Measurements from ENCODE around the gene PRRT1. TPM values are rescaled to one million over a fixed set of nuclear protein-coding genes. Genes with fewer than 3 reads are reported as not detected.
"Not testable (repeated sequence)": the region's sequence is repeated elsewhere in the genome, so short reads cannot be mapped to it uniquely, and the experiment has no call there.

The PRRT1 gene
- total and polyA plus RNA-seq, 5 donors from 2014 or later: 0.13 to 0.55 (median 0.29) TPM; not detected in 1

GRCh38 chr6:32100251-32100650, 51.5 kb downstream of the PRRT1 start:
- not testable (repeated sequence) for H3K4me1 Mint-ChIP-seq; H3K4me3 ChIP-seq (ENCODE audit: low read depth, low read length); H3K27me3 ChIP-seq (ENCODE audit: control insufficient read depth, insufficient read depth, low read length); H3K4me3 Mint-ChIP-seq; H3K27ac Mint-ChIP-seq; DNase-seq; ATAC-seq (ENCODE audit: low read depth in 2 of 2); H3K4me1 ChIP-seq (ENCODE audit: control insufficient read depth, insufficient read depth, low read length, poor library complexity, severe bottlenecking); H3K27ac ChIP-seq (ENCODE audit: insufficient read depth, low read length, poor library complexity, severe bottlenecking); H3K36me3 ChIP-seq (ENCODE audit: control insufficient read depth, insufficient read depth, low read length); H3K9me3 ChIP-seq (ENCODE audit: control insufficient read depth in 2 of 2, low read length in 2 of 2); H3K9me3 Mint-ChIP-seq; H3K36me3 Mint-ChIP-seq
- H3K27me3 Mint-ChIP-seq: peaks cover 23% of the 10 kb centered on the region

Other genes with a start within 250 kb of the PRRT1 start
- 0.20 TPM for gene ZBTB12, start 249.9 kb downstream of the PRRT1 start, total RNA-seq
- not detected for gene ZBTB12, start 249.9 kb downstream of the PRRT1 start, polyA plus RNA-seq
- 1.3 TPM for gene C2, start 224.2 kb downstream of the PRRT1 start, total RNA-seq
- under 1 TPM in 1 of 4 donors, not detected in 3; 0.47 TPM for gene C2, start 224.2 kb downstream of the PRRT1 start, polyA plus RNA-seq
- gene CFB, start 205.8 kb downstream of the PRRT1 start, total RNA-seq: 0.64 TPM
- 1 to 10 TPM in 3 of 4 donors, under 1 TPM in 1; 0.68 to 1.9 (median 1.6) TPM for gene CFB, start 205.8 kb downstream of the PRRT1 start, polyA plus RNA-seq
- 51.4 TPM for gene NELFE, start 193.0 kb downstream of the PRRT1 start, total RNA-seq
- gene NELFE, start 193.0 kb downstream of the PRRT1 start, polyA plus RNA-seq: 10 to 100 TPM; 52.9 to 62.3 (median 60.5) TPM
- gene SKIC2, start 192.8 kb downstream of the PRRT1 start, total RNA-seq: 101 TPM
- gene SKIC2, start 192.8 kb downstream of the PRRT1 start, polyA plus RNA-seq: 10 to 100 TPM; 16.2 to 20.9 (median 17.5) TPM
- 47.7 TPM for gene DXO, start 179.8 kb downstream of the PRRT1 start, total RNA-seq
- gene DXO, start 179.8 kb downstream of the PRRT1 start, polyA plus RNA-seq: 10 to 100 TPM in 2 of 4 donors, 1 to 10 TPM in 2; 8.4 to 10.5 (median 9.6) TPM
- 4.0 TPM for gene C4A, start 169.9 kb downstream of the PRRT1 start, total RNA-seq
- gene C4A, start 169.9 kb downstream of the PRRT1 start, polyA plus RNA-seq: under 1 TPM in 2 of 4 donors, not detected in 2; 0.28 to 0.30 TPM
- gene C4B, start 137.1 kb downstream of the PRRT1 start, total RNA-seq: 3.6 TPM
- under 1 TPM in 1 of 4 donors, not detected in 3; 0.52 TPM for gene C4B, start 137.1 kb downstream of the PRRT1 start, polyA plus RNA-seq
- gene CYP21A2, start 113.5 kb downstream of the PRRT1 start, total RNA-seq: not detected
- gene CYP21A2, start 113.5 kb downstream of the PRRT1 start, polyA plus RNA-seq: not detected
- 11.2 TPM for gene TNXB, start 42.6 kb downstream of the PRRT1 start, total RNA-seq
- gene TNXB, start 42.6 kb downstream of the PRRT1 start, polyA plus RNA-seq: under 1 TPM in 2 of 4 donors, not detected in 2; 0.15 to 0.46 TPM
- gene ATF6B, start 23.7 kb downstream of the PRRT1 start, total RNA-seq: 117 TPM
- gene ATF6B, start 23.7 kb downstream of the PRRT1 start, polyA plus RNA-seq: 10 to 100 TPM; 20.0 to 27.7 (median 24.2) TPM
- 1.5 TPM for gene FKBPL, start 21.7 kb downstream of the PRRT1 start, total RNA-seq
- 1 to 10 TPM; 1.2 to 1.5 (median 1.4) TPM for gene FKBPL, start 21.7 kb downstream of the PRRT1 start, polyA plus RNA-seq
- gene PPT2, start 2.2 kb upstream of the PRRT1 start, total RNA-seq: 4.8 TPM
- 1 to 10 TPM; 3.1 to 6.2 (median 5.4) TPM for gene PPT2, start 2.2 kb upstream of the PRRT1 start, polyA plus RNA-seq
- 9.9 TPM for gene EGFL8, start 12.7 kb upstream of the PRRT1 start, total RNA-seq
- gene EGFL8, start 12.7 kb upstream of the PRRT1 start, polyA plus RNA-seq: under 1 TPM in 1 of 4 donors, not detected in 3; 0.60 TPM
- 23.9 TPM for gene AGPAT1, start 24.1 kb upstream of the PRRT1 start, total RNA-seq
- gene AGPAT1, start 24.1 kb upstream of the PRRT1 start, polyA plus RNA-seq: 10 to 100 TPM; 11.8 to 15.2 (median 14.3) TPM
- gene RNF5, start 26.5 kb upstream of the PRRT1 start, total RNA-seq: 30.0 TPM
- 100 to 1,000 TPM; 117 to 135 (median 131) TPM for gene RNF5, start 26.5 kb upstream of the PRRT1 start, polyA plus RNA-seq
- 27.8 TPM for gene AGER, start 32.3 kb upstream of the PRRT1 start, total RNA-seq
- gene AGER, start 32.3 kb upstream of the PRRT1 start, polyA plus RNA-seq: under 1 TPM in 2 of 4 donors, not detected in 2; 0.44 to 0.52 TPM
- 106 TPM for gene PBX2, start 38.3 kb upstream of the PRRT1 start, total RNA-seq
- gene PBX2, start 38.3 kb upstream of the PRRT1 start, polyA plus RNA-seq: 1 to 10 TPM; 1.7 to 2.7 (median 1.9) TPM
- 202 TPM for gene GPSM3, start 40.7 kb upstream of the PRRT1 start, total RNA-seq
- gene GPSM3, start 40.7 kb upstream of the PRRT1 start, polyA plus RNA-seq: 100 to 1,000 TPM in 2 of 4 donors, 10 to 100 TPM in 2; 82.4 to 109 (median 96.1) TPM
- gene NOTCH4, start 72.1 kb upstream of the PRRT1 start, total RNA-seq: 0.86 TPM
- gene NOTCH4, start 72.1 kb upstream of the PRRT1 start, polyA plus RNA-seq: under 1 TPM in 3 of 4 donors, not detected in 1; 0.36 to 0.86 (median 0.40) TPM
- gene TSBP1, start 220.0 kb upstream of the PRRT1 start, total RNA-seq: not detected
- not detected for gene TSBP1, start 220.0 kb upstream of the PRRT1 start, polyA plus RNA-seq

All from CD4-positive, CD25-positive, alpha-beta regulatory T cell (primary cell).